A549 (cell line): ENCODE measurements around the gene TRERF1. TPM values are rescaled to one million over a fixed set of nuclear protein-coding genes. Genes with fewer than 3 reads are reported as not detected.

ENCODE experiments used
- ATAC-seq, 2 experiments: fragments of 200-7000 bp in 1 of 2; fragments of >200 bp in 1 of 2; cut with Nextera tagmentation in 1 of 2; cut with Tn5 transposase in 1 of 2; 3 replicates each; pipeline versions ENCODE4 v1.8.0 to v1.9.1; 2018 to 2020; ENCODE audit warnings: mild to moderate bottlenecking in 1 of 2, moderate library complexity in 1 of 2
- CTCF ChIA-PET: fragments of 300-600 bp; sonication (Branson Sonifier 250); formaldehyde crosslinking; extraction: SDS; loops from one replicate; lab custom pipeline; 2021; ENCODE audit warnings: antibody characterized with exemption, inconsistent platforms; lab: Yijun Ruan, JAX
- POLR2A ChIA-PET: fragments of 350-600 bp; formaldehyde crosslinking; extraction: SDS; loops from one replicate; lab custom pipeline; 2021; ENCODE audit warnings: antibody characterized with exemption, inconsistent platforms; lab: Yijun Ruan, JAX
- DNase-seq, 2 experiments: peaks; one replicate each; pipeline versions ENCODE4 v3.0.0 to v3.0.0-alpha.2; 2011 to 2016; ENCODE audit warnings: low read depth in 1 of 2, low spot score in 1 of 2
- FAIRE-seq: peaks from 2 replicates; lab custom pipeline; 2011; peaks lifted over from hg19 to GRCh38; lab: Jason Lieb, UNC
- H3K27ac ChIP-seq, 2 experiments: fragments of >200 bp; sonication (Bioruptor Twin); formaldehyde crosslinking; 3 replicates each; pipeline ENCODE4 v1.5.1; 2016 to 2017
- H3K4me1 ChIP-seq: fragments of >200 bp; sonication (Bioruptor Twin); formaldehyde crosslinking; 3 replicates; pipeline ENCODE4 v1.6.1; 2016
- H3K4me2 ChIP-seq: fragments of >200 bp; sonication (Bioruptor Twin); formaldehyde crosslinking; 3 replicates; pipeline ENCODE4 v1.6.1; 2016
- H3K4me3 ChIP-seq: fragments of >200 bp; sonication (Bioruptor Twin); formaldehyde crosslinking; 3 replicates; pipeline ENCODE4 v1.5.1; 2016
- H3K9me3 ChIP-seq: fragments of >200 bp; sonication (Bioruptor Twin); formaldehyde crosslinking; 3 replicates; pipeline ENCODE4 v1.6.1; 2016
- BHLHE40 ChIP-seq: IDR thresholded peaks from 2 replicates; pipeline ENCODE4 v1.6.1; 2012; ENCODE audit warnings: low read depth, low read length, inconsistent platforms
- CHD2 ChIP-seq: fragments of 150-350 bp; IDR thresholded peaks from 2 replicates; pipeline ENCODE4 v1.6.1; 2014; ENCODE audit warnings: low read length; ENCODE audit not compliant: partially characterized antibody
- EHMT2 ChIP-seq: fragments of 200-600 bp; sonication (generic); IDR thresholded peaks from 2 replicates; pipeline ENCODE4 v1.6.1; 2016; ENCODE audit warnings: antibody characterized with exemption, low read depth, mild to moderate bottlenecking, moderate library complexity
- FOSB ChIP-seq: fragments of 250-450 bp; sonication (Bioruptor Pico); IDR thresholded peaks from 2 replicates; pipeline ENCODE4 v1.5.0; 2020; ENCODE audit warnings: mild to moderate bottlenecking, moderate library complexity
- HDAC2 ChIP-seq: fragments of 200-600 bp; sonication (generic); IDR thresholded peaks from 2 replicates; pipeline ENCODE4 v1.6.1; 2016
- HEYL ChIP-seq: fragments of 250-450 bp; sonication (Bioruptor Pico); IDR thresholded peaks from 2 replicates; pipeline ENCODE4 v1.8.0; 2021; ENCODE audit warnings: mild to moderate bottlenecking, moderate library complexity
- JUNB ChIP-seq: fragments of >200 bp; sonication (Bioruptor Twin); formaldehyde crosslinking; IDR thresholded peaks from 2 replicates; pipeline ENCODE4 v1.6.1; 2016
- MAFK ChIP-seq: fragments of 450-650 bp; IDR thresholded peaks from 2 replicates; pipeline ENCODE4 v1.6.1; 2014; ENCODE audit not compliant: partially characterized antibody
- MAZ ChIP-seq: fragments of 150-350 bp; IDR thresholded peaks from 2 replicates; pipeline ENCODE4 v1.6.1; 2014; ENCODE audit warnings: antibody characterized with exemption, low read depth, low read length, borderline replicate concordance
- NPAS2 ChIP-seq: fragments of 250-450 bp; sonication (Bioruptor Pico); IDR thresholded peaks from 2 replicates; pipeline ENCODE4 v1.8.0; 2022; ENCODE audit warnings: mild to moderate bottlenecking, moderate library complexity, borderline replicate concordance
- PHF8 ChIP-seq: fragments of 200-600 bp; sonication (generic); IDR thresholded peaks from 2 replicates; pipeline ENCODE4 v1.6.1; 2016; ENCODE audit warnings: low read depth, mild to moderate bottlenecking, antibody characterized with exemption, moderate library complexity, borderline replicate concordance
- RAD21 ChIP-seq, 2 experiments: fragments of >200 bp in 1 of 2; sonication (Bioruptor Twin) in 1 of 2; formaldehyde crosslinking in 1 of 2; IDR thresholded peaks in 1 of 2; conservative IDR thresholded peaks in 1 of 2; 2 replicates in 1 of 2; 3 replicates in 1 of 2; pipeline ENCODE4 v1.6.1; 2012 to 2018; ENCODE audit warnings: inconsistent platforms in 1 of 2
- RFX5 ChIP-seq: fragments of 450-650 bp; IDR thresholded peaks from 2 replicates; pipeline ENCODE4 v1.7.1; 2014; ENCODE audit warnings: antibody characterized with exemption, mild to moderate bottlenecking, moderate library complexity
- SMC3 ChIP-seq: fragments of >200 bp; sonication (Bioruptor Twin); formaldehyde crosslinking; IDR thresholded peaks from 3 replicates; pipeline ENCODE4 v1.6.1; 2018; ENCODE audit warnings: inconsistent platforms
- TFCP2L1 ChIP-seq: fragments of 250-450 bp; sonication (Bioruptor Pico); IDR thresholded peaks from 2 replicates; pipeline ENCODE4 v1.5.0; 2021; ENCODE audit warnings: mild to moderate bottlenecking
- TP53 ChIP-seq: fragments of 250-450 bp; sonication (Bioruptor Pico); IDR thresholded peaks from 2 replicates; pipeline ENCODE4 v1.5.0; 2021; ENCODE audit warnings: mild to moderate bottlenecking, moderate library complexity
- ZC3H11A ChIP-seq: fragments of 450-650 bp; IDR thresholded peaks from 2 replicates; pipeline ENCODE4 v1.6.1; 2014; ENCODE audit warnings: antibody characterized with exemption, mild to moderate bottlenecking
- ZFP36 ChIP-seq: fragments of 450-650 bp; IDR thresholded peaks from 2 replicates; pipeline ENCODE4 v1.6.1; 2014; ENCODE audit warnings: borderline replicate concordance; ENCODE audit not compliant: partially characterized antibody
- polyA plus RNA-seq, 4 experiments: library from polyadenylated mRNA; depleted of rRNA in 3 of 4; stranded (reverse); fragments of >200 nt; fragmentation: RNase III in 1 of 4; extraction: RNeasy Plus Mini Kit Qiagen cat#74134 plus additional on column Dnase treatment in 1 of 4; gene quantifications; 2 replicates in 3 of 4; 3 replicates in 1 of 4; pipeline ENCODE4 v1.2.3, GENCODE V29; 2011 to 2017
- TF ChIP-seq, protein P1 (sequence below): fragments of >200 bp; sonication (Bioruptor Twin); formaldehyde crosslinking; IDR thresholded peaks from 2 replicates; pipeline ENCODE4 v1.6.1; 2016
- TF ChIP-seq, protein P2 (sequence below): fragments of 450-650 bp; IDR thresholded peaks from 2 replicates; pipeline ENCODE4 v1.6.1; 2014; ENCODE audit warnings: antibody characterized with exemption
- TF ChIP-seq, protein P3 (sequence below): fragments of 250-450 bp; sonication (Bioruptor Pico); IDR thresholded peaks from 2 replicates; pipeline ENCODE4 v1.5.0; 2021; ENCODE audit warnings: mild to moderate bottlenecking, moderate library complexity, borderline replicate concordance
- TF ChIP-seq, protein P4 (sequence below): IDR thresholded peaks from 2 replicates; pipeline ENCODE4 v1.6.1; 2012

Gene TRERF1
- polyA plus RNA-seq, 2 of the 4 experiments (the other 2 are of a cell fraction), result 2.4 to 3.5 TPM

DNA sequence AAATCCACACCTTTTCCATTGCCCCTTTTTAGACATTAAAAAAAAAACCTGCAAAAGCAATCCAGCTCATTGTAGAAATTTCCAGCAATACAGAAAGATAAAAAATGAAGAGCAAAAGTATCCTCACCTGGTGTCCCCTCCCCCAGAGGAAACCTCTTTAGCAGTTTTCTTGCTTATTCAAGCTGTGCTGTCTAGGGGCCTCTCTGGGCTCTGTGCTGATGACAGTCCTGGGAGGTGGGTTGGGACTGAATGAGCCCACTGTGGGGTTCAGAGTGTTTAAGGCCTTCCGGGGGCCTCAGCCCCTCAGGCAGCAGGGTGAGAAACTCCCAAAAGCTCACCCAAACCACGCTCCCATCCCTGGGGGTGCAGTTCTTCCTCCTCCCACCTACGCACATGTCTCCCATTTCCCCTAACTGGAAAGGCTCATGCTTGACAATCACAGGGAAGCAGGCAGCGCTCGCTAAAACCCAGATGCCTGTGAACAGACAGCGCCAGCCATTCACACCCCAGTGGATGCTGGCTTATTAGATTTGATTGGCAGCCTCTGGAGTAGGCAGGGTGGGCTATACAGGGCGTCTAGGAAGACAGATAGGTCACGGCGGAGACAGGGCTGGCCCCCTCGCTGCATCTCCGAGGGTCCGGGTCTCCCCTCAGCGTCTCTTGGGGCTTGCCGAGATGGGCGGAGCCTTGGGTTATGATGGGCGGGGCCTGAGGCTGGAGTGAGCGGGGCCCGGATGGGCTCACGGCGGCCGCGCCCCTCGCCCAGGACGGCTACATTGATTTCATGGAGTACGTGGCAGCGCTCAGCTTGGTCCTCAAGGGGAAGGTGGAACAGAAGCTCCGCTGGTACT is 274.0 kb downstream of the TRERF1 start (continued):
- TF ChIP-seq HDAC2 (no peak), RAD21 (conservative IDR thresholded peaks at IDR 0.05 in 1 of 2, IDR thresholded peaks at IDR 0.05 in 1 of 2) (no peak), SMC3 (no peak), MAFK (no peak), RFX5 (no peak), ZFP36 (no peak), FOSB (CRISPR knock-in tag) (no peak)
- TF ChIP-seq, all 56 proteins: peak for 0

DNA sequence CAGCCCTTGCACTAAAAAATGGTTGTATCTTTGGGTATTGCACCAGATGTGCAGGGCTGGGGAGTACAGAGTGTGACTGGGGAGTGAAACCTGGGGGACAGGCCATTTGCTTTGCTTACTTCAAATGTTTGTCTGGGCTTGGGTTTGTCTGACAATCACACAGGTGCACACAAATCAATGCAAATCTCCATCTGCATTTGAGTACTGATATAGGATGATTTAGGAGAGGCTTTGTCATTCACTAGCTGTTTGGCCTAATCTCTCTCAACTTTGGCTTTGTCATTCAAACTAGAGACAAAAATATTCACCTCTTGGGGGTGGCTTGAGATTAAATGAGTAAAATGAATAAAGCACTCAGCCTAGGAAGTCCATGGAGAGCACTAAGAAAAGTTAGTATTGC is 274.7 kb downstream of the TRERF1 start:
- Histone ChIP-seq H3K9me3 (no peaks in the 10 kb centered on the region), H3K4me1 (peaks cover 5% of the 10 kb centered on the region; the same call in 1 of the 3 replicates), H3K4me3 (no peak overlapping the region), H3K4me2 (no peak overlapping the region), H3K27ac (no peak overlapping the region)
- ChIA-PET POLR2A (no interaction called here), CTCF (interaction anchor here (1.2 to 1.8 kb wide), 2 partner anchors 89 to 102 kb away, joined by 3 to 5 read pairs; no protein-coding TSS in a partner anchor)
- FAIRE-seq (no peak), DNase-seq (no peak), ATAC-seq (no peak)
- TF ChIP-seq ZC3H11A (no peak), HEYL (CRISPR knock-in tag) (no peak), EHMT2 (no peak), RFX5 (no peak), TP53 (no peak), PHF8 (no peak), BHLHE40 (no peak), TFCP2L1 (no peak), NPAS2 (CRISPR knock-in tag) (no peak), JUNB (no peak), CHD2 (no peak), MAZ (no peak)
- TF ChIP-seq, protein P1, sequence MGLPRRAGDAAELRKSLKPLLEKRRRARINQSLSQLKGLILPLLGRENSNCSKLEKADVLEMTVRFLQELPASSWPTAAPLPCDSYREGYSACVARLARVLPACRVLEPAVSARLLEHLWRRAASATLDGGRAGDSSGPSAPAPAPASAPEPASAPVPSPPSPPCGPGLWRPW, result no peak
- TF ChIP-seq, protein P2, sequence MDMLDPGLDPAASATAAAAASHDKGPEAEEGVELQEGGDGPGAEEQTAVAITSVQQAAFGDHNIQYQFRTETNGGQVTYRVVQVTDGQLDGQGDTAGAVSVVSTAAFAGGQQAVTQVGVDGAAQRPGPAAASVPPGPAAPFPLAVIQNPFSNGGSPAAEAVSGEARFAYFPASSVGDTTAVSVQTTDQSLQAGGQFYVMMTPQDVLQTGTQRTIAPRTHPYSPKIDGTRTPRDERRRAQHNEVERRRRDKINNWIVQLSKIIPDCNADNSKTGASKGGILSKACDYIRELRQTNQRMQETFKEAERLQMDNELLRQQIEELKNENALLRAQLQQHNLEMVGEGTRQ, result no peak
- TF ChIP-seq, protein P3, sequence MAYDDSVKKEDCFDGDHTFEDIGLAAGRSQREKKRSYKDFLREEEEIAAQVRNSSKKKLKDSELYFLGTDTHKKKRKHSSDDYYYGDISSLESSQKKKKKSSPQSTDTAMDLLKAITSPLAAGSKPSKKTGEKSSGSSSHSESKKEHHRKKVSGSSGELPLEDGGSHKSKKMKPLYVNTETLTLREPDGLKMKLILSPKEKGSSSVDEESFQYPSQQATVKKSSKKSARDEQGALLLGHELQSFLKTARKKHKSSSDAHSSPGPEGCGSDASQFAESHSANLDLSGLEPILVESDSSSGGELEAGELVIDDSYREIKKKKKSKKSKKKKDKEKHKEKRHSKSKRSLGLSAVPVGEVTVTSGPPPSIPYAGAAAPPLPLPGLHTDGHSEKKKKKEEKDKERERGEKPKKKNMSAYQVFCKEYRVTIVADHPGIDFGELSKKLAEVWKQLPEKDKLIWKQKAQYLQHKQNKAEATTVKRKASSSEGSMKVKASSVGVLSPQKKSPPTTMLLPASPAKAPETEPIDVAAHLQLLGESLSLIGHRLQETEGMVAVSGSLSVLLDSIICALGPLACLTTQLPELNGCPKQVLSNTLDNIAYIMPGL, result no peak
- TF ChIP-seq, protein P4, sequence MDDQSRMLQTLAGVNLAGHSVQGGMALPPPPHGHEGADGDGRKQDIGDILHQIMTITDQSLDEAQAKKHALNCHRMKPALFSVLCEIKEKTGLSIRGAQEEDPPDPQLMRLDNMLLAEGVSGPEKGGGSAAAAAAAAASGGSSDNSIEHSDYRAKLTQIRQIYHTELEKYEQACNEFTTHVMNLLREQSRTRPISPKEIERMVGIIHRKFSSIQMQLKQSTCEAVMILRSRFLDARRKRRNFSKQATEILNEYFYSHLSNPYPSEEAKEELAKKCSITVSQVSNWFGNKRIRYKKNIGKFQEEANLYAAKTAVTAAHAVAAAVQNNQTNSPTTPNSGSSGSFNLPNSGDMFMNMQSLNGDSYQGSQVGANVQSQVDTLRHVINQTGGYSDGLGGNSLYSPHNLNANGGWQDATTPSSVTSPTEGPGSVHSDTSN, result no peak
